Measurements from ENCODE around the gene IKZF2. TPM values are rescaled to one million over a fixed set of nuclear protein-coding genes. Genes with fewer than 3 reads are reported as not detected.

IKZF2 gene
- total and polyA plus RNA-seq, 10 of the 15 experiments (the other 5 are each of a cell fraction or from before 2014, with no cell fraction given), result 15.2 to 266 (median 87.2) TPM

GRCh38 chr2:213166109-213166508 lies 14.7 kb upstream of the IKZF2 start (continued):
- no peak for TF ChIP-seq RELA (IDR thresholded peaks at IDR 0.05; ENCODE audit: borderline replicate concordance, partially characterized antibody)
- no peak for TF ChIP-seq POLR2A (IDR thresholded peaks at IDR 0.05; ENCODE audit: low read depth, low read length)
- TF ChIP-seq MYC (IDR thresholded peaks at IDR 0.05; ENCODE audit: insufficient read depth, insufficient read length, insufficient replicate concordance, low read length, severe bottlenecking), result no peak
- no peak for TF ChIP-seq STAT1 (conservative IDR thresholded peaks at IDR 0.05)
- TF ChIP-seq, protein P1, sequence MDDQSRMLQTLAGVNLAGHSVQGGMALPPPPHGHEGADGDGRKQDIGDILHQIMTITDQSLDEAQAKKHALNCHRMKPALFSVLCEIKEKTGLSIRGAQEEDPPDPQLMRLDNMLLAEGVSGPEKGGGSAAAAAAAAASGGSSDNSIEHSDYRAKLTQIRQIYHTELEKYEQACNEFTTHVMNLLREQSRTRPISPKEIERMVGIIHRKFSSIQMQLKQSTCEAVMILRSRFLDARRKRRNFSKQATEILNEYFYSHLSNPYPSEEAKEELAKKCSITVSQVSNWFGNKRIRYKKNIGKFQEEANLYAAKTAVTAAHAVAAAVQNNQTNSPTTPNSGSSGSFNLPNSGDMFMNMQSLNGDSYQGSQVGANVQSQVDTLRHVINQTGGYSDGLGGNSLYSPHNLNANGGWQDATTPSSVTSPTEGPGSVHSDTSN (IDR thresholded peaks at IDR 0.05; ENCODE audit: insufficient replicate concordance, low read depth, low read length), result no peak
- TF ChIP-seq STAT3 (IDR thresholded peaks at IDR 0.05; ENCODE audit: low read depth, low read length), result no peak
- no peak for TF ChIP-seq HDAC2 (IDR thresholded peaks at IDR 0.05)
- TF ChIP-seq ESRRA (IDR thresholded peaks at IDR 0.05; ENCODE audit: low read length), result no peak
- TF ChIP-seq WRNIP1 (IDR thresholded peaks at IDR 0.05; ENCODE audit: borderline replicate concordance, low read depth, low read length), result no peak
- TF ChIP-seq, protein P2, sequence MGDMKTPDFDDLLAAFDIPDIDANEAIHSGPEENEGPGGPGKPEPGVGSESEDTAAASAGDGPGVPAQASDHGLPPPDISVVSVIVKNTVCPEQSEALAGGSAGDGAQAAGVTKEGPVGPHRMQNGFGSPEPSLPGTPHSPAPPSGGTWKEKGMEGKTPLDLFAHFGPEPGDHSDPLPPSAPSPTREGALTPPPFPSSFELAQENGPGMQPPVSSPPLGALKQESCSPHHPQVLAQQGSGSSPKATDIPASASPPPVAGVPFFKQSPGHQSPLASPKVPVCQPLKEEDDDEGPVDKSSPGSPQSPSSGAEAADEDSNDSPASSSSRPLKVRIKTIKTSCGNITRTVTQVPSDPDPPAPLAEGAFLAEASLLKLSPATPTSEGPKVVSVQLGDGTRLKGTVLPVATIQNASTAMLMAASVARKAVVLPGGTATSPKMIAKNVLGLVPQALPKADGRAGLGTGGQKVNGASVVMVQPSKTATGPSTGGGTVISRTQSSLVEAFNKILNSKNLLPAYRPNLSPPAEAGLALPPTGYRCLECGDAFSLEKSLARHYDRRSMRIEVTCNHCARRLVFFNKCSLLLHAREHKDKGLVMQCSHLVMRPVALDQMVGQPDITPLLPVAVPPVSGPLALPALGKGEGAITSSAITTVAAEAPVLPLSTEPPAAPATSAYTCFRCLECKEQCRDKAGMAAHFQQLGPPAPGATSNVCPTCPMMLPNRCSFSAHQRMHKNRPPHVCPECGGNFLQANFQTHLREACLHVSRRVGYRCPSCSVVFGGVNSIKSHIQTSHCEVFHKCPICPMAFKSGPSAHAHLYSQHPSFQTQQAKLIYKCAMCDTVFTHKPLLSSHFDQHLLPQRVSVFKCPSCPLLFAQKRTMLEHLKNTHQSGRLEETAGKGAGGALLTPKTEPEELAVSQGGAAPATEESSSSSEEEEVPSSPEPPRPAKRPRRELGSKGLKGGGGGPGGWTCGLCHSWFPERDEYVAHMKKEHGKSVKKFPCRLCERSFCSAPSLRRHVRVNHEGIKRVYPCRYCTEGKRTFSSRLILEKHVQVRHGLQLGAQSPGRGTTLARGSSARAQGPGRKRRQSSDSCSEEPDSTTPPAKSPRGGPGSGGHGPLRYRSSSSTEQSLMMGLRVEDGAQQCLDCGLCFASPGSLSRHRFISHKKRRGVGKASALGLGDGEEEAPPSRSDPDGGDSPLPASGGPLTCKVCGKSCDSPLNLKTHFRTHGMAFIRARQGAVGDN (IDR thresholded peaks at IDR 0.05), result no peak; the same call in 1 of the 2 replicates
- no peak for TF ChIP-seq NR2F1 (conservative IDR thresholded peaks at IDR 0.05)
- TF ChIP-seq HCFC1 (IDR thresholded peaks at IDR 0.05; ENCODE audit: low read length), result no peak
- no peak for TF ChIP-seq POLR2AphosphoS2 (IDR thresholded peaks at IDR 0.05; ENCODE audit: low read depth, low read length)
- TF ChIP-seq HDAC6 (IDR thresholded peaks at IDR 0.05; ENCODE audit: unreplicated experiment), result no peak
- TF ChIP-seq, protein P3, sequence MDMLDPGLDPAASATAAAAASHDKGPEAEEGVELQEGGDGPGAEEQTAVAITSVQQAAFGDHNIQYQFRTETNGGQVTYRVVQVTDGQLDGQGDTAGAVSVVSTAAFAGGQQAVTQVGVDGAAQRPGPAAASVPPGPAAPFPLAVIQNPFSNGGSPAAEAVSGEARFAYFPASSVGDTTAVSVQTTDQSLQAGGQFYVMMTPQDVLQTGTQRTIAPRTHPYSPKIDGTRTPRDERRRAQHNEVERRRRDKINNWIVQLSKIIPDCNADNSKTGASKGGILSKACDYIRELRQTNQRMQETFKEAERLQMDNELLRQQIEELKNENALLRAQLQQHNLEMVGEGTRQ (IDR thresholded peaks at IDR 0.05; ENCODE audit: borderline replicate concordance, low read depth, low read length), result no peak
- no peak for TF ChIP-seq RB1 (IDR thresholded peaks at IDR 0.05; ENCODE audit: borderline replicate concordance)
- TF ChIP-seq HDGF (IDR thresholded peaks at IDR 0.05), result no peak
- TF ChIP-seq KLF5 (IDR thresholded peaks at IDR 0.05; ENCODE audit: partially characterized antibody), result no peak
- TF ChIP-seq SP1 (IDR thresholded peaks at IDR 0.05; ENCODE audit: low read depth, low read length), result no peak
- TF ChIP-seq, protein P4, sequence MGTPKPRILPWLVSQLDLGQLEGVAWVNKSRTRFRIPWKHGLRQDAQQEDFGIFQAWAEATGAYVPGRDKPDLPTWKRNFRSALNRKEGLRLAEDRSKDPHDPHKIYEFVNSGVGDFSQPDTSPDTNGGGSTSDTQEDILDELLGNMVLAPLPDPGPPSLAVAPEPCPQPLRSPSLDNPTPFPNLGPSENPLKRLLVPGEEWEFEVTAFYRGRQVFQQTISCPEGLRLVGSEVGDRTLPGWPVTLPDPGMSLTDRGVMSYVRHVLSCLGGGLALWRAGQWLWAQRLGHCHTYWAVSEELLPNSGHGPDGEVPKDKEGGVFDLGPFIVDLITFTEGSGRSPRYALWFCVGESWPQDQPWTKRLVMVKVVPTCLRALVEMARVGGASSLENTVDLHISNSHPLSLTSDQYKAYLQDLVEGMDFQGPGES (IDR thresholded peaks at IDR 0.05), result no peak
- TF ChIP-seq, protein P5, sequence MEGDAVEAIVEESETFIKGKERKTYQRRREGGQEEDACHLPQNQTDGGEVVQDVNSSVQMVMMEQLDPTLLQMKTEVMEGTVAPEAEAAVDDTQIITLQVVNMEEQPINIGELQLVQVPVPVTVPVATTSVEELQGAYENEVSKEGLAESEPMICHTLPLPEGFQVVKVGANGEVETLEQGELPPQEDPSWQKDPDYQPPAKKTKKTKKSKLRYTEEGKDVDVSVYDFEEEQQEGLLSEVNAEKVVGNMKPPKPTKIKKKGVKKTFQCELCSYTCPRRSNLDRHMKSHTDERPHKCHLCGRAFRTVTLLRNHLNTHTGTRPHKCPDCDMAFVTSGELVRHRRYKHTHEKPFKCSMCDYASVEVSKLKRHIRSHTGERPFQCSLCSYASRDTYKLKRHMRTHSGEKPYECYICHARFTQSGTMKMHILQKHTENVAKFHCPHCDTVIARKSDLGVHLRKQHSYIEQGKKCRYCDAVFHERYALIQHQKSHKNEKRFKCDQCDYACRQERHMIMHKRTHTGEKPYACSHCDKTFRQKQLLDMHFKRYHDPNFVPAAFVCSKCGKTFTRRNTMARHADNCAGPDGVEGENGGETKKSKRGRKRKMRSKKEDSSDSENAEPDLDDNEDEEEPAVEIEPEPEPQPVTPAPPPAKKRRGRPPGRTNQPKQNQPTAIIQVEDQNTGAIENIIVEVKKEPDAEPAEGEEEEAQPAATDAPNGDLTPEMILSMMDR (IDR thresholded peaks at IDR 0.05 in 2 of 3, conservative IDR thresholded peaks at IDR 0.05 in 1 of 3; ENCODE audit: control insufficient read depth in 2 of 3, extremely low read depth in 1 of 3, insufficient read depth in 1 of 3, low read depth in 3 of 3, low read length in 3 of 3), result no peak
- TF ChIP-seq, protein P6, sequence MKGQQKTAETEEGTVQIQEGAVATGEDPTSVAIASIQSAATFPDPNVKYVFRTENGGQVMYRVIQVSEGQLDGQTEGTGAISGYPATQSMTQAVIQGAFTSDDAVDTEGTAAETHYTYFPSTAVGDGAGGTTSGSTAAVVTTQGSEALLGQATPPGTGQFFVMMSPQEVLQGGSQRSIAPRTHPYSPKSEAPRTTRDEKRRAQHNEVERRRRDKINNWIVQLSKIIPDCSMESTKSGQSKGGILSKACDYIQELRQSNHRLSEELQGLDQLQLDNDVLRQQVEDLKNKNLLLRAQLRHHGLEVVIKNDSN (IDR thresholded peaks at IDR 0.05; ENCODE audit: borderline replicate concordance, extremely low read length, insufficient read depth, low read depth, low read length), result no peak

Measured in GM12878 (cell line).